ENCODE measurements around the gene RRP1.
"Not testable (repeated sequence)": the region's sequence is repeated elsewhere in the genome, so short reads cannot be mapped to it uniquely, and the experiment has no call there.

DNA sequence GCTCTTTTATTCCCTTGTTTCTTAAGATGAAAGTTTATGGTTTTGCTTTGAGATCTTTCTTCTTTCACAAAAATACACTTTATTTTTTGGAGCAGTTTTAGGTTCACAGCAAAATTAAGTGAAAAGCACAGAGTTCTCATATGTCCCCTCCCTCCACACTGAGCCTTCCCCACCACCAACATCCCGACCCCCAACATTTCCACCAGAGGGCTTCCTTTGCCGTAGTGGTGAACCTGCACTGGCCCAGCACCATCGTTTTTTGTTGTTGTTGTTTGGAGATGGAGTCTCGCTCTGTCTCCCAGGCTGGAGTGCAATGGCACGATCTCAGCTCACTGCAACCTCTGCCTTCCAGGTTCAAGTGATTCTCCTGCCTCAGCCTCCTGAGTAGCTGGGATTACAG, 55.5 kb downstream of the RRP1 start:
- TF ChIP-seq, protein P1, sequence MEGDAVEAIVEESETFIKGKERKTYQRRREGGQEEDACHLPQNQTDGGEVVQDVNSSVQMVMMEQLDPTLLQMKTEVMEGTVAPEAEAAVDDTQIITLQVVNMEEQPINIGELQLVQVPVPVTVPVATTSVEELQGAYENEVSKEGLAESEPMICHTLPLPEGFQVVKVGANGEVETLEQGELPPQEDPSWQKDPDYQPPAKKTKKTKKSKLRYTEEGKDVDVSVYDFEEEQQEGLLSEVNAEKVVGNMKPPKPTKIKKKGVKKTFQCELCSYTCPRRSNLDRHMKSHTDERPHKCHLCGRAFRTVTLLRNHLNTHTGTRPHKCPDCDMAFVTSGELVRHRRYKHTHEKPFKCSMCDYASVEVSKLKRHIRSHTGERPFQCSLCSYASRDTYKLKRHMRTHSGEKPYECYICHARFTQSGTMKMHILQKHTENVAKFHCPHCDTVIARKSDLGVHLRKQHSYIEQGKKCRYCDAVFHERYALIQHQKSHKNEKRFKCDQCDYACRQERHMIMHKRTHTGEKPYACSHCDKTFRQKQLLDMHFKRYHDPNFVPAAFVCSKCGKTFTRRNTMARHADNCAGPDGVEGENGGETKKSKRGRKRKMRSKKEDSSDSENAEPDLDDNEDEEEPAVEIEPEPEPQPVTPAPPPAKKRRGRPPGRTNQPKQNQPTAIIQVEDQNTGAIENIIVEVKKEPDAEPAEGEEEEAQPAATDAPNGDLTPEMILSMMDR (IDR thresholded peaks at IDR 0.05): not testable (repeated sequence)
- not testable (repeated sequence) for TF ChIP-seq POLR2AphosphoS5 (IDR thresholded peaks at IDR 0.05); POLR2A (IDR thresholded peaks at IDR 0.05; ENCODE audit: low read depth); EP300 (IDR thresholded peaks at IDR 0.05)

Data from esophagus muscularis mucosa (tissue), 4 donors.